ENCODE measurements around the gene VAPB. TPM values are rescaled to one million over a fixed set of nuclear protein-coding genes. Genes with fewer than 3 reads are reported as not detected.

VAPB gene, protein sequence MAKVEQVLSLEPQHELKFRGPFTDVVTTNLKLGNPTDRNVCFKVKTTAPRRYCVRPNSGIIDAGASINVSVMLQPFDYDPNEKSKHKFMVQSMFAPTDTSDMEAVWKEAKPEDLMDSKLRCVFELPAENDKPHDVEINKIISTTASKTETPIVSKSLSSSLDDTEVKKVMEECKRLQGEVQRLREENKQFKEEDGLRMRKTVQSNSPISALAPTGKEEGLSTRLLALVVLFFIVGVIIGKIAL
- polyA plus RNA-seq (2013, experiment 1 of 2) = 36.0 TPM
- polyA plus RNA-seq (2013, experiment 2 of 2) = 35.9 TPM

GRCh38 chr20:58388882-58389323 is at the start of gene VAPB:
VAPB (plus strand) TSS chr20:58389229; CDS start chr20:58389460, 231 bp downstream.
- H3K27me3 ChIP-seq (ENCODE audit: insufficient read depth, low read length, poor library complexity) = no peaks in the 10 kb centered on the region
- peak within 1 kb of the TSS; percentile 47 for H3K27ac ChIP-seq (ENCODE audit: low read depth, low read length)
- peak within 1 kb of the TSS; percentile 94 for H3K9ac ChIP-seq (ENCODE audit: low read length)
- peaks cover 22% of the 10 kb centered on the region for H3K79me1 ChIP-seq (ENCODE audit: low read length)
- H3K4me1 ChIP-seq (ENCODE audit: control insufficient read depth, low read depth, low read length) = peaks cover 4% of the 10 kb centered on the region
- no peak within 1 kb of the TSS for H2BK15ac ChIP-seq (replicated peaks; ENCODE audit: low read depth)
- H3K36me3 ChIP-seq (ENCODE audit: control insufficient read depth, insufficient read depth, low read length) = no peaks in the 10 kb centered on the region
- H3K56ac ChIP-seq (ENCODE audit: low read length) = peak within 1 kb of the TSS; percentile 95
- peak within 1 kb of the TSS; percentile 7 for H4K8ac ChIP-seq (ENCODE audit: low read depth, low read length)
- peak within 1 kb of the TSS; percentile 86 for H3K4ac ChIP-seq (ENCODE audit: low read depth, low read length)
- H2AK5ac ChIP-seq (ENCODE audit: low read length) = peak within 1 kb of the TSS; percentile 84
- no peak within 1 kb of the TSS for H4K5ac ChIP-seq (ENCODE audit: low read length)
- no peak within 1 kb of the TSS for H2BK120ac ChIP-seq (ENCODE audit: low read depth, low read length)
- peak within 1 kb of the TSS; percentile 97 for H3K4me2 ChIP-seq (ENCODE audit: low read length)
- peak within 1 kb of the TSS; percentile 83 for H3K23ac ChIP-seq (ENCODE audit: low read length)
- peak within 1 kb of the TSS; percentile 71 for H3K18ac ChIP-seq (ENCODE audit: low read length)
- peaks cover 43% of the 10 kb centered on the region for H3K79me2 ChIP-seq (ENCODE audit: control insufficient read depth, insufficient read depth, low read length)
- WGBS (ENCODE audit: extremely low coverage, insufficient coverage, low lambda C conversion rate) = no CpG with 5 or more reads among the region's 51 CpGs
- peak within 1 kb of the TSS; percentile 70 for H3K4me3 ChIP-seq (ENCODE audit: low read length)
- peak; percentile 96 for DNase-seq
- no peak within 1 kb of the TSS for H2BK5ac ChIP-seq (ENCODE audit: low read length)

- Histone ChIP-seq H2AK5ac (ENCODE audit: low read length) (no peak overlapping the region), H3K9ac (ENCODE audit: low read length) (no peak overlapping the region), H2BK120ac (ENCODE audit: low read depth, low read length) (no peak overlapping the region), H3K4me2 (ENCODE audit: low read length) (no peak overlapping the region), H2BK5ac (ENCODE audit: low read length) (no peak overlapping the region), H3K36me3 (ENCODE audit: control insufficient read depth, insufficient read depth, low read length) (no peaks in the 10 kb centered on the region), H3K56ac (ENCODE audit: low read length) (no peak overlapping the region), H2BK15ac (replicated peaks; ENCODE audit: low read depth) (no peak overlapping the region), H3K4me1 (ENCODE audit: control insufficient read depth, low read depth, low read length) (no peaks in the 10 kb centered on the region), H3K27me3 (ENCODE audit: insufficient read depth, low read length, poor library complexity) (no peaks in the 10 kb centered on the region), H3K79me2 (ENCODE audit: control insufficient read depth, insufficient read depth, low read length) (no peaks in the 10 kb centered on the region), H3K4ac (ENCODE audit: low read depth, low read length) (no peak overlapping the region), H3K4me3 (ENCODE audit: low read length) (no peak overlapping the region), H4K8ac (ENCODE audit: low read depth, low read length) (no peak overlapping the region), H4K5ac (ENCODE audit: low read length) (no peak overlapping the region), H3K79me1 (ENCODE audit: low read length) (peaks cover 12% of the 10 kb centered on the region), H3K18ac (ENCODE audit: low read length) (no peak overlapping the region), H3K23ac (ENCODE audit: low read length) (no peak overlapping the region), H3K27ac (ENCODE audit: low read depth, low read length) (no peak overlapping the region)
- WGBS (ENCODE audit: extremely low coverage, insufficient coverage, low lambda C conversion rate) = no CpG with 5 or more reads among the region's 6 CpGs
- DNase-seq = peak; percentile 22
Measured at GRCh38 chr20:58339741-58340140, 49.3 kb upstream of the VAPB start.

DNA sequence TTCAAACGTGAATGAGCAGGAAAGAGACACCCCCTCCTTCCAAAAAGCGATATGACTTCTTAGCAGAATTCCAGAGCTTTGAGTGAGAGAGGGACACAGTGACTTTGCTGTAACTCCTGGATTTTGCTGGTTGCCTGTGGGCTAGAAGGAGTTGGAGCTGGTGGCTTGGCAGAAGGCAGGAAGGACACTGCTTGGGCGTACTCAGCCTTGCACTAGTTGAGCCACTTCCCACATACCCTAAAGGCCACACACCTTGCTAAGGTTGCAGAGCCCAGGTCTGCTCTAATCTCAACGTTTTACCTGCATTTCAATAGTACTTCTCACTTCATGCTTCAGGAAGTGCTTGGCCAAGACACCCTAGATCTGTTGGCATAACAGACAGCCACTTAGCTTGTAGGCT is 48.9 kb upstream of the VAPB start:
- no peak overlapping the region for H3K4ac ChIP-seq (ENCODE audit: low read depth, low read length)
- no peak overlapping the region for H2BK120ac ChIP-seq (ENCODE audit: low read depth, low read length)
- no peak overlapping the region for H3K56ac ChIP-seq (ENCODE audit: low read length)
- no peak overlapping the region for H4K5ac ChIP-seq (ENCODE audit: low read length)
- H3K36me3 ChIP-seq (ENCODE audit: control insufficient read depth, insufficient read depth, low read length) = no peaks in the 10 kb centered on the region
- no peak overlapping the region for H3K27ac ChIP-seq (ENCODE audit: low read depth, low read length)
- no peak for DNase-seq
- no peak overlapping the region for H3K4me2 ChIP-seq (ENCODE audit: low read length)
- H3K4me3 ChIP-seq (ENCODE audit: low read length) = no peak overlapping the region
- no peak overlapping the region for H3K18ac ChIP-seq (ENCODE audit: low read length)
- no peak overlapping the region for H2BK5ac ChIP-seq (ENCODE audit: low read length)
- no peak overlapping the region for H2AK5ac ChIP-seq (ENCODE audit: low read length)
- no peak overlapping the region for H3K23ac ChIP-seq (ENCODE audit: low read length)
- no peak overlapping the region for H2BK15ac ChIP-seq (replicated peaks; ENCODE audit: low read depth)
- H3K9ac ChIP-seq (ENCODE audit: low read length) = no peak overlapping the region
- no CpG with 5 or more reads among the region's 4 CpGs for WGBS (ENCODE audit: extremely low coverage, insufficient coverage, low lambda C conversion rate)
- H3K27me3 ChIP-seq (ENCODE audit: insufficient read depth, low read length, poor library complexity) = no peaks in the 10 kb centered on the region
- H3K79me1 ChIP-seq (ENCODE audit: low read length) = peaks cover 12% of the 10 kb centered on the region
- no peaks in the 10 kb centered on the region for H3K4me1 ChIP-seq (ENCODE audit: control insufficient read depth, low read depth, low read length)
- H3K79me2 ChIP-seq (ENCODE audit: control insufficient read depth, insufficient read depth, low read length) = no peaks in the 10 kb centered on the region
- no peak overlapping the region for H4K8ac ChIP-seq (ENCODE audit: low read depth, low read length)

DNA sequence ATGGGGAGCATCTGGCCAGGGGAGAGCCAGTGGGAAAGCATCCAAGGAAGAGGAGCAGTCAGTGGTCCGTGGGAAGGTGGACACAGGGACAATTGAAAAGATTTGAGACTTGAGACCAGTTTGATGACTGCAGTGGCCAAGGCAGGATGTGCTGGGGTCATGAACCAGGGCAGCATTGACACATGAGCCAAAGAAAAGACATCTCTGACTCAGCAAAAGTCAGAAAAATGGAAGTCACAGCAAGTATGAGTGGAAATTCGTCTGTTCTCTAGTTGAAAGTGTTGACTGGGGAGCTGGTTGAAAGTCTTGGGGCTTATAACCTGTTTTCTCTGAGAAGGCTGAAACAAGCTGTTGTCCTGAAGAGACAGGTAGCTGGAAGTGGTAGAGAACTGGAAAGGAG is 48.2 kb upstream of the VAPB start:
- Histone ChIP-seq H2BK120ac (ENCODE audit: low read depth, low read length) (no peak overlapping the region), H4K5ac (ENCODE audit: low read length) (no peak overlapping the region), H3K27me3 (ENCODE audit: insufficient read depth, low read length, poor library complexity) (no peaks in the 10 kb centered on the region), H3K18ac (ENCODE audit: low read length) (no peak overlapping the region), H3K4me1 (ENCODE audit: control insufficient read depth, low read depth, low read length) (no peaks in the 10 kb centered on the region), H3K27ac (ENCODE audit: low read depth, low read length) (no peak overlapping the region), H3K4ac (ENCODE audit: low read depth, low read length) (no peak overlapping the region), H3K23ac (ENCODE audit: low read length) (no peak overlapping the region), H3K9ac (ENCODE audit: low read length) (no peak overlapping the region), H3K79me2 (ENCODE audit: control insufficient read depth, insufficient read depth, low read length) (no peaks in the 10 kb centered on the region), H2AK5ac (ENCODE audit: low read length) (no peak overlapping the region), H2BK15ac (replicated peaks; ENCODE audit: low read depth) (no peak overlapping the region), H3K56ac (ENCODE audit: low read length) (no peak overlapping the region), H3K79me1 (ENCODE audit: low read length) (peaks cover 12% of the 10 kb centered on the region), H2BK5ac (ENCODE audit: low read length) (no peak overlapping the region), H3K36me3 (ENCODE audit: control insufficient read depth, insufficient read depth, low read length) (no peaks in the 10 kb centered on the region), H4K8ac (ENCODE audit: low read depth, low read length) (no peak overlapping the region), H3K4me2 (ENCODE audit: low read length) (no peak overlapping the region), H3K4me3 (ENCODE audit: low read length) (no peak overlapping the region)
- no peak for DNase-seq
- WGBS (ENCODE audit: extremely low coverage, insufficient coverage, low lambda C conversion rate) = no CpG with 5 or more reads among the region's 2 CpGs

DNA sequence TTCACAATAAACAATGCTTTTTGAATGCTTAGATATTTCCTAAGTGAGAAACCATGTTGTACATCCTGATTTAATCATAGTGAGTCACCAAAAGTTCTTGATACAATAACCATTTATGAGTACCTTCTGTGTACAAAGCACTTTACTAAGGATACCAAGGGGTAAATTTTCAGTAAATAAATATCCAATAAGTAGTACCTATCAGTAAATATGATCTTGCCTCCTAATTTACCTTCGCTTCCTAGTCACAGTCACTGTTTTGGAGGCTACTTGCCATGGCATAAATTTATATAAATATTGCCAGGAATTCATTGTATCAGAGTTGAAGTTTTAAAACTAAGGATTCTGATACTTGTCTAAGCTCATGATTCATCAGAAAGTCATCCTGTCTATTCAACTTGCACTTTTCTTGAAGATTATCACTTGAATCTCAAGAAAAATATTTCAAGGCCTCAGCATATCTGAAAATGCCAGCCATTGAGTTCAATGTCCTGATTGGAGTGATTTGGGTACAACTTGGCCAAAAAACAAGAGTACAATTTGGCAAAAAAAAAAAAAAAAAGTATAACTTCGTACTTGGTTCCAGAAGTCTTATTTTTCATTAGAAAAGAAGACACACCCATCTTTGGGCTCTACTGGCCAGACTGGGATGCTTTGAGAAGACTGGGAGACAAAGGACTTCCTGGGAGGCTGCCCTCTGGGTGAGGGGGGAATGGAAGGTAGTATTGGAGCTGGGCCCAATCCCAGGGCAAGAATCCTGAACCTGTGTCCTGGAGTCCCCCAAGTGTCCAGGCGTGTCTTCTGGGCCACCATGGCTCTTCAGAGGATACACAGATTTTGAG is 46.7 kb upstream of the VAPB start:
- no peaks in the 10 kb centered on the region for H3K36me3 ChIP-seq (ENCODE audit: control insufficient read depth, insufficient read depth, low read length)
- H2BK5ac ChIP-seq (ENCODE audit: low read length) = no peak overlapping the region
- peaks cover 12% of the 10 kb centered on the region for H3K79me1 ChIP-seq (ENCODE audit: low read length)
- H3K4me3 ChIP-seq (ENCODE audit: low read length) = no peak overlapping the region
- no peak overlapping the region for H3K23ac ChIP-seq (ENCODE audit: low read length)
- DNase-seq = no peak
- no peak overlapping the region for H2BK15ac ChIP-seq (replicated peaks; ENCODE audit: low read depth)
- H3K4me1 ChIP-seq (ENCODE audit: control insufficient read depth, low read depth, low read length) = no peaks in the 10 kb centered on the region
- no peak overlapping the region for H4K8ac ChIP-seq (ENCODE audit: low read depth, low read length)
- H4K5ac ChIP-seq (ENCODE audit: low read length) = no peak overlapping the region
- no peaks in the 10 kb centered on the region for H3K79me2 ChIP-seq (ENCODE audit: control insufficient read depth, insufficient read depth, low read length)
- H3K4me2 ChIP-seq (ENCODE audit: low read length) = no peak overlapping the region
- no peak overlapping the region for H3K4ac ChIP-seq (ENCODE audit: low read depth, low read length)
- no CpG with 5 or more reads among the region's 3 CpGs for WGBS (ENCODE audit: extremely low coverage, insufficient coverage, low lambda C conversion rate)
- H3K56ac ChIP-seq (ENCODE audit: low read length) = no peak overlapping the region
- no peak overlapping the region for H3K27ac ChIP-seq (ENCODE audit: low read depth, low read length)
- H2AK5ac ChIP-seq (ENCODE audit: low read length) = no peak overlapping the region
- H3K27me3 ChIP-seq (ENCODE audit: insufficient read depth, low read length, poor library complexity) = no peaks in the 10 kb centered on the region
- no peak overlapping the region for H3K9ac ChIP-seq (ENCODE audit: low read length)
- H3K18ac ChIP-seq (ENCODE audit: low read length) = no peak overlapping the region
- H2BK120ac ChIP-seq (ENCODE audit: low read depth, low read length) = no peak overlapping the region
